Spinal cord (tissue), 10 donors: ENCODE results near the gene C11orf21. TPM values are rescaled to one million over a fixed set of nuclear protein-coding genes. Genes with fewer than 3 reads are reported as not detected.
"Not testable (repeated sequence)": the region's sequence is repeated elsewhere in the genome, so short reads cannot be mapped to it uniquely, and the experiment has no call there.

Source experiments
- DNase-seq, 6 donors: peaks; one replicate each; pipeline versions ENCODE4 v3.0.0 to v3.0.0-alpha.2; 2013 to 2015; ENCODE audit warnings: low spot score in 6 of 6, low read depth in 4 of 6
- H3K27ac ChIP-seq: one replicate; pipeline ENCODE4 v1.5.1; 2013; ENCODE audit warnings: low read depth, low read length, control low read depth
- H3K27me3 ChIP-seq: one replicate; pipeline ENCODE4 v1.6.1; 2013; ENCODE audit warnings: low read length; ENCODE audit not compliant: control insufficient read depth, insufficient read depth
- H3K36me3 ChIP-seq: one replicate; pipeline ENCODE4 v1.6.1; 2013; ENCODE audit warnings: low read length; ENCODE audit not compliant: control insufficient read depth, insufficient read depth
- H3K4me1 ChIP-seq: one replicate; pipeline ENCODE4 v1.6.1; 2013; ENCODE audit warnings: low read length; ENCODE audit not compliant: control insufficient read depth, insufficient read depth
- H3K4me3 ChIP-seq: one replicate; pipeline ENCODE4 v1.5.1; 2013; ENCODE audit warnings: low read depth, low read length, control low read depth
- H3K9me3 ChIP-seq: one replicate; pipeline ENCODE4 v1.6.1; 2013; ENCODE audit warnings: low read length; ENCODE audit not compliant: control insufficient read depth, insufficient read depth
- WGBS: methylation state at CpG from one replicate; pipeline ENCODE4 v1.1.5; 2013; ENCODE audit warnings: missing lambda C conversion rate; ENCODE audit not compliant: insufficient coverage; 5-methylcytosine and 5-hydroxymethylcytosine counted together
- polyA plus RNA-seq, 2 donors: library from polyadenylated mRNA; unstranded; fragments of 120-200 nt; gene quantifications; one replicate each; pipeline ENCODE4 v1.2.1, GENCODE V29; 2013; ENCODE audit not compliant: insufficient read length in 2 of 2
- total RNA-seq, 2 donors: library from RNA; depleted of rRNA in 1 of 2; stranded (reverse); fragments of 120-200 nt in 1 of 2; fragments of >200 nt in 1 of 2; gene quantifications; one replicate each; pipeline versions ENCODE4 v1.2.3 to v1.2.4, GENCODE V29; 2013 to 2014
- donor health status: healthy.

Gene C11orf21
- total and polyA plus RNA-seq, 4 donors, result 0.39 to 1.3 (median 0.68) TPM

- H3K4me1 ChIP-seq, H3K36me3 ChIP-seq, H3K27ac ChIP-seq, H3K9me3 ChIP-seq, H3K27me3 ChIP-seq, DNase-seq, H3K4me3 ChIP-seq: not testable (repeated sequence)
- 86% methylated on average over 6 of the region's 8 CpGs for WGBS
Observed at GRCh38 chr11:2338760-2339159, 37.0 kb upstream of the C11orf21 start.

DNA sequence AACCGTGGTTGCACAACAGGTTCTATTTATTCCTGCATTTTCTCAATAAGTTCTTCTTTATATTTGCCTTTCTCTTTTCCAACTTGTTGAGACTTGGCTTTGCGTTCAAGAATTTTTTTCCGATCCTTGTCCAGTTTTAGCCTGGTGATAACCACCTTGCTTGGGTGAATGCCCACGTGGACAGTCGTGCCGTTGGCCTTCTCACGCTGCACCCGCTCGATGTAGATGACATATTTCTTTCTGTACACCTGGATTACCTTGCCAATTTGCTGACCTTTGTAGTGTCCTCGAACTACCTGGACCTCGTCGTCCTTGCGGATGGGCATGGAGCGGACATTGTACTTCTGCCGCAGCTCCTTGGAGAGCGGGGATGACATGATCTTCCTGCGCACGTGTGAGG, 33.6 kb upstream of the C11orf21 start:
- not testable (repeated sequence) for H3K27me3 ChIP-seq, H3K9me3 ChIP-seq, H3K4me1 ChIP-seq, H3K36me3 ChIP-seq, DNase-seq, H3K27ac ChIP-seq, H3K4me3 ChIP-seq
- 91% methylated on average over 14 of the region's 18 CpGs for WGBS

DNA sequence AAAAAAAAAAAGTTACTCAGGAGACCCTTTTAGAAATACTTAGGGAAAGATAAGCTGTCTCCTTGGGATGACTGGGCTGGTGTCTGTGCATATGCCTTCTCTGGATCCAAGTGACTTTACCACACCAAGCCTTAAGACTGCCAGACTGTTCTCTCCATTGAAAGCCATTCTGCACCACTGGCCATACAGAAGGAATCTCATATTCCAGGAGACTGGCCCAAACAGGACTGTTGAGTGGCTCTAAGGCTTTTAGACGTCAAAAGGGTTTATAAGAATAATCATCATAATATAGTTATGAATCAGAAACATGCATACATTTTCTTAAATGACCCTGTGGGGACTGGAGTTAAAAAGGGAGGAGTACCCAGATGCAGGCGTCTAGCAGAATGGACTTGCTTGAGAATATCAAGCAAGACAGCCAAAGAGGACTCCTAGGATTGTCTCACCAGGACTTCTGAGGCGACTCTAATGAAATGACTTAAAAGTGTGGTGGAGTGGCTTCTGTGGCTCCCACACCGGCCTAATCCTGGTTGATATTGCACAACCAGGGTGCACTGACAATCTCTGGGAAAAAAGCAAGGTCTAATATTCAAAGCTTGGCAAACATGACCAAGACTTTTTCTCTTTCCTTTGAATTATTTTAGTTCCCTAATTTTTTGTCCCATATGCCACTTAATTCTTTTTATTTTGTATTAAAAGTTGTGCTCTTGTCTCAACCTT, 31.9 kb upstream of the C11orf21 start:
- not testable (repeated sequence) for H3K9me3 ChIP-seq, H3K4me3 ChIP-seq, H3K27ac ChIP-seq, DNase-seq, H3K27me3 ChIP-seq, H3K4me1 ChIP-seq, H3K36me3 ChIP-seq
- WGBS, result no CpG with 5 or more reads among the region's 4 CpGs

- not testable (repeated sequence) for H3K36me3 ChIP-seq, H3K9me3 ChIP-seq, DNase-seq, H3K4me1 ChIP-seq, H3K4me3 ChIP-seq, H3K27me3 ChIP-seq, H3K27ac ChIP-seq
- 100% methylated on average over 8 of the region's 29 CpGs for WGBS
Observed at GRCh38 chr11:2332569-2332968, 30.9 kb upstream of the C11orf21 start.

DNA sequence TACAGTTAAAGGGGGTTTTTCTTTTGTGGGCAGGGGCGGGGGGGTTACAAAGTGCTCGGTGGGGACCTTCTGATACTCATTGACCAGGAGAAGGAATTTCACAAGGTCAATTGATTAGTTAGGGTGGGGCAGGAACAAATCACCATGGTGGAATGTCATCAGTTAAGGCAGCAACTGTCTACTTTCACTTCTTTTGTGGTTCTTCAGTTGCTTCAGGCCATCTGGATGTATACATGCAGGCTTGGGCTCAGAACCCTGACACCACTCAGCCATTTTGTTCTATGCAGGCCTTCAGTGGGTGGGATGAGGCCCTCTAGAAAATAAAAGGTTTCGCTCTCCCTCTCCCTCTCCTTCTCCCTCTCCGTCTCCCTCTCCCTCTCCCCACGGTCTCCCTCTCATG, 29.7 kb upstream of the C11orf21 start:
- WGBS, result 95% methylated on average over 2 of the region's 5 CpGs
- H3K4me3 ChIP-seq, result no peak overlapping the region
- no peaks in the 10 kb centered on the region for H3K9me3 ChIP-seq
- H3K27ac ChIP-seq, result no peak overlapping the region
- no peaks in the 10 kb centered on the region for H3K36me3 ChIP-seq
- no peak for DNase-seq
- no peaks in the 10 kb centered on the region for H3K27me3 ChIP-seq
- peaks cover 4% of the 10 kb centered on the region for H3K4me1 ChIP-seq

DNA sequence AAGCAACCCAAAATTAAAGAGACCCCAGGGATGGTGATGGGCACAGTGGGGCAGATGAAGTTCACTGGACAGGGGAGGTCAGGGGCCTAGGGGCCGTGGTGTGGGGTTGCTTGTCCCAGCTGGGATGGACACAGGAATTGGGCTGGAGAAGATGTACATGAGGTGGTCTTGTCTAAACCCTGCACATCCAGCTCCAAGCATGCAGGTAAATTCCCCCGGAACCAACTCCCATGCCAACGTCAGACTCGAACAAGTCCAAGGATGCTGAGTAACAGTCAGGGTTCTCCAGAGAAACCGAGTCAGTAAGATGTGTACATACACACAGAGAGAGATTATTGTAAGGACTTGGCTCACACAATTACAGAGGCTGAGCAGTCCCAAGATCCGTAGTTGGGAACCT, 29.0 kb upstream of the C11orf21 start:
- no peaks in the 10 kb centered on the region for H3K9me3 ChIP-seq

DNA sequence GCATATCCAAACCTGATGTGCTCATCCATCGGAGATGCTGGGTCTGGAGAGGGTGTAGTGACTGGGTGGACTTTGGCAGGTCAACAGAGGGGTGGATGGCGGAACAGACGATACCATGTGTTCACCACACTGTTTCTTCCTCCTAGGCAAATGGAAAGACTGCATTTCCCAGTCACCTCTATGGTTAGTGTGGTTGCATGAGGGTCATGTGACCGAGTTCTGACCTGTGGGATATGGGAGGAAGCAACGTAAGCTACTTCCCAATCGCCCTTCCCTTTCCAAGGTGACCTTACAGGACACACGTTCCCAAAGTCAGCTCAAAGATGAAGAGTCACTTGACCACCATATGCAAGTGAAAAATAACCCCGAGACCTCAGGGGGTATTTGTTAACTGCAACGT, 27.8 kb upstream of the C11orf21 start:
- DNase-seq, result no peak
- no peak overlapping the region for H3K27ac ChIP-seq
- H3K27me3 ChIP-seq, result no peaks in the 10 kb centered on the region
- H3K9me3 ChIP-seq, result no peaks in the 10 kb centered on the region
- H3K36me3 ChIP-seq, result no peaks in the 10 kb centered on the region
- peaks cover 4% of the 10 kb centered on the region for H3K4me1 ChIP-seq
- H3K4me3 ChIP-seq, result no peak overlapping the region
- WGBS, result 96% methylated on average over 3 of the region's 9 CpGs

More for the DNA sequence above, 29.0 kb upstream of the C11orf21 start:
- Histone ChIP-seq H3K36me3 (no peaks in the 10 kb centered on the region), H3K4me1 (peaks cover 4% of the 10 kb centered on the region), H3K4me3 (no peak overlapping the region), H3K27me3 (no peaks in the 10 kb centered on the region), H3K27ac (no peak overlapping the region)
- WGBS, result 93% methylated on average over 5 of the region's 6 CpGs
- no peak for DNase-seq

DNA sequence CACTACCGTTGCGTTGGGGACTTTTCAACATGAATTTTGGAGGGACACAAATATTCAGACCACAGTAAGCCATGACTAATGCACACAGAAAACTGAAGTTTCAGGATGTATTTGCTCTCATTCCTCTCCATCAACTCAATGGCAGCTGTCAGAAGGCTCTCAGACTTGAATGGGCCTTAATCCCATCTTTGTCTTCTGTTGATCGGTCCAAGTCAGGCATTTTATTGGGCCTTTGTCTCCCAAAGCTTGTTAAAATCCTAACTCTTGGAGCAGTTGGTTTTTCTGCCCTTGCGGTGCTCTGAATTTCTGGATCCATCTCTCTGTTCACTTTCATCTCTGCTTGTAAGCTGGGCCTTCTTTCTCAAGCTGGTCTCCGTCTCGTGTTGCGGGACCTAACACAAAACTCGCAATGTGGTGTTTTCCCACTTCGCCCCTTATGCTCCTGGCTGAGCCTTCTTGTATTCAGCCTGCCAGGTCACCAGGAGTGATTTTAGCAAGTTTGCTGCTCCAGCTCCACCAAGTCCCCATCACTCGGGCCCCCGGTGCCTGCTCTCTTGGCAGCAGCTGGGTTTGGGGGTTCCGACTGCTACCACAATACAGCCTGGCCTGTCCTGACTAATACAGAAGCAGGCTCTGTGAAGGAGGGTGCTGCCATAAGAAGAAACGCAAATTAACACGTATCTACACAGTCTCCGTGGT, 27.1 kb upstream of the C11orf21 start:
- H3K27me3 ChIP-seq, result no peaks in the 10 kb centered on the region
- H3K27ac ChIP-seq, result no peak overlapping the region
- 86% methylated on average over 15 of the region's 15 CpGs for WGBS
- H3K36me3 ChIP-seq, result no peaks in the 10 kb centered on the region
- H3K9me3 ChIP-seq, result no peaks in the 10 kb centered on the region
- DNase-seq, result no peak
- peaks cover 4% of the 10 kb centered on the region for H3K4me1 ChIP-seq
- no peak overlapping the region for H3K4me3 ChIP-seq

- Histone ChIP-seq H3K9me3 (no peaks in the 10 kb centered on the region), H3K27me3 (no peaks in the 10 kb centered on the region), H3K36me3 (no peaks in the 10 kb centered on the region), H3K27ac (no peak overlapping the region), H3K4me1 (peaks cover 4% of the 10 kb centered on the region), H3K4me3 (no peak overlapping the region)
- 84% methylated on average over 11 of the region's 11 CpGs for WGBS
- peak in 1 of 6 donors; percentile 54 for DNase-seq
Observed at GRCh38 chr11:2328021-2328420, 26.3 kb upstream of the C11orf21 start.

DNA sequence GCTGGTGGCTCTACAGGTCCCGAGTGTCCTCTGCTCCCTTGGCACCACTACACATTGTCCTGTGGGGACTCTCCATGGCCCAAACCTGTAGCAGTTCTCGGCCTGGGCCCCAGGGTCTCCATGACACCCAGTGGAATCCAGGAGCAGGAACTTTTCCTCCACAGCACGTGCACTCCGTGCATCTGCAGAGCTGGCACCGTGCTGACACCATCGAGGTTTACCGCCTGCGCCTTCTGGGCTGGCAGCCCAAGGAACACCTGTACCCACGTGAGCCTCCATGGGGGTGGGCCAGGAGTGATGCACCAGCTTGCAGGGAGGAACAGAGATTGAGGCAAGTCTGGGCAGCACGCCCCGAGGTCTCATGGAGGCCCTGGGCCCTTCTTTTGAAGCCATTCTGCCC, 25.3 kb upstream of the C11orf21 start:
- 86% methylated on average over 11 of the region's 11 CpGs for WGBS
- no peaks in the 10 kb centered on the region for H3K27me3 ChIP-seq
- no peak overlapping the region for H3K27ac ChIP-seq
- no peaks in the 10 kb centered on the region for H3K36me3 ChIP-seq
- no peaks in the 10 kb centered on the region for H3K9me3 ChIP-seq
- H3K4me1 ChIP-seq, result peaks cover 4% of the 10 kb centered on the region
- no peak for DNase-seq
- H3K4me3 ChIP-seq, result no peak overlapping the region
